Measurements from ENCODE around the gene GABRE. TPM values are rescaled to one million over a fixed set of nuclear protein-coding genes. Genes with fewer than 3 reads are reported as not detected.

Gene GABRE
- total RNA-seq, 4 donors from 2014 or later, result 31.4 to 81.0 (median 73.4) TPM

DNA sequence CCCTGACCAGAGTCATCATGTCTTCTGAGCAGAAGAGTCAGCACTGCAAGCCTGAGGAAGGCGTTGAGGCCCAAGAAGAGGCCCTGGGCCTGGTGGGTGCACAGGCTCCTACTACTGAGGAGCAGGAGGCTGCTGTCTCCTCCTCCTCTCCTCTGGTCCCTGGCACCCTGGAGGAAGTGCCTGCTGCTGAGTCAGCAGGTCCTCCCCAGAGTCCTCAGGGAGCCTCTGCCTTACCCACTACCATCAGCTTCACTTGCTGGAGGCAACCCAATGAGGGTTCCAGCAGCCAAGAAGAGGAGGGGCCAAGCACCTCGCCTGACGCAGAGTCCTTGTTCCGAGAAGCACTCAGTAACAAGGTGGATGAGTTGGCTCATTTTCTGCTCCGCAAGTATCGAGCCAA, 50.8 kb downstream of the GABRE start:
- WGBS, 2 donors (ENCODE audit: low coverage in 1 of 2), result 97% methylated on average over 6 of the region's 6 CpGs; no CpG with 5 or more reads in 1 of the 2 donors
- intact Hi-C loops (cut with DNase I; ENCODE audit: low total_unique reads), result no loop called here
- Histone ChIP-seq H3K27ac (no peak overlapping the region), H3K4me3 (no peak overlapping the region), H3K4me1 (no peaks in the 10 kb centered on the region), H3K27me3 (no peaks in the 10 kb centered on the region), H3K9me3 (no peaks in the 10 kb centered on the region), H3K36me3 (no peaks in the 10 kb centered on the region)
- DNase-seq, result no peak
- in situ Hi-C loops (cut with MboI; ENCODE audit: low pct_ligation_motif_present in 1 of 4, low pct_unique_long_range_greater_than_20kb in 1 of 4, low sequenced_read_pairs in 3 of 4), result no loop called here
- TF ChIP-seq POLR2AphosphoS5 (IDR thresholded peaks at IDR 0.05) (no peak), POLR2A (IDR thresholded peaks at IDR 0.05) (no peak)

- Histone ChIP-seq H3K4me1 (no peaks in the 10 kb centered on the region), H3K36me3 (no peaks in the 10 kb centered on the region), H3K27ac (no peak overlapping the region), H3K9me3 (no peaks in the 10 kb centered on the region), H3K27me3 (no peaks in the 10 kb centered on the region), H3K4me3 (no peak overlapping the region)
- TF ChIP-seq EP300 (IDR thresholded peaks at IDR 0.05; ENCODE audit: low read depth) (no peak), CTCF (IDR thresholded peaks at IDR 0.05) (no peak), POLR2AphosphoS5 (IDR thresholded peaks at IDR 0.05) (no peak), POLR2A (IDR thresholded peaks at IDR 0.05) (no peak)
- no peak for DNase-seq
- intact Hi-C loops (cut with DNase I; ENCODE audit: low total_unique reads) (no loop called here), in situ Hi-C loops (cut with MboI; ENCODE audit: low pct_ligation_motif_present in 1 of 4, low pct_unique_long_range_greater_than_20kb in 1 of 4, low sequenced_read_pairs in 3 of 4) (no loop called here)
- WGBS, 2 donors (ENCODE audit: low coverage in 1 of 2), result 81% methylated on average over 5 of the region's 5 CpGs; no CpG with 5 or more reads in 1 of the 2 donors
Measured at GRCh38 chrX:151922692-151923091, 51.8 kb downstream of the GABRE start.

GRCh38 chrX:151921866-151922265, 52.6 kb downstream of the GABRE start:
- WGBS, 2 donors (ENCODE audit: low coverage in 1 of 2), result 75% methylated on average over 5 of the region's 5 CpGs; no CpG with 5 or more reads in 1 of the 2 donors
- Histone ChIP-seq H3K4me3 (no peak overlapping the region), H3K9me3 (no peaks in the 10 kb centered on the region), H3K27me3 (no peaks in the 10 kb centered on the region), H3K4me1 (no peaks in the 10 kb centered on the region), H3K27ac (no peak overlapping the region), H3K36me3 (no peaks in the 10 kb centered on the region)
- no peak for DNase-seq
- in situ Hi-C loops (cut with MboI; ENCODE audit: low pct_ligation_motif_present in 1 of 4, low pct_unique_long_range_greater_than_20kb in 1 of 4, low sequenced_read_pairs in 3 of 4) (no loop called here), intact Hi-C loops (cut with DNase I; ENCODE audit: low total_unique reads) (no loop called here)
- no peak for TF ChIP-seq POLR2A (IDR thresholded peaks at IDR 0.05)
- TF ChIP-seq POLR2AphosphoS5 (IDR thresholded peaks at IDR 0.05), result no peak

GRCh38 chrX:151921292-151921691, 53.2 kb downstream of the GABRE start:
- H3K27me3 ChIP-seq, result no peaks in the 10 kb centered on the region
- H3K36me3 ChIP-seq, result no peaks in the 10 kb centered on the region
- 84% methylated on average over 8 of the region's 10 CpGs; no CpG with 5 or more reads in 1 of the 2 donors for WGBS, 2 donors (ENCODE audit: low coverage in 1 of 2)
- H3K4me1 ChIP-seq, result no peaks in the 10 kb centered on the region
- in situ Hi-C loops (cut with MboI; ENCODE audit: low pct_ligation_motif_present in 1 of 4, low pct_unique_long_range_greater_than_20kb in 1 of 4, low sequenced_read_pairs in 3 of 4), result no loop called here
- no peak for DNase-seq
- TF ChIP-seq EP300 (IDR thresholded peaks at IDR 0.05; ENCODE audit: low read depth) (no peak), POLR2AphosphoS5 (IDR thresholded peaks at IDR 0.05) (no peak), CTCF (IDR thresholded peaks at IDR 0.05) (no peak), POLR2A (IDR thresholded peaks at IDR 0.05) (no peak)
- H3K27ac ChIP-seq, result no peak overlapping the region
- H3K4me3 ChIP-seq, result no peak overlapping the region
- H3K9me3 ChIP-seq, result no peaks in the 10 kb centered on the region
- intact Hi-C loops (cut with DNase I; ENCODE audit: low total_unique reads), result no loop called here

DNA sequence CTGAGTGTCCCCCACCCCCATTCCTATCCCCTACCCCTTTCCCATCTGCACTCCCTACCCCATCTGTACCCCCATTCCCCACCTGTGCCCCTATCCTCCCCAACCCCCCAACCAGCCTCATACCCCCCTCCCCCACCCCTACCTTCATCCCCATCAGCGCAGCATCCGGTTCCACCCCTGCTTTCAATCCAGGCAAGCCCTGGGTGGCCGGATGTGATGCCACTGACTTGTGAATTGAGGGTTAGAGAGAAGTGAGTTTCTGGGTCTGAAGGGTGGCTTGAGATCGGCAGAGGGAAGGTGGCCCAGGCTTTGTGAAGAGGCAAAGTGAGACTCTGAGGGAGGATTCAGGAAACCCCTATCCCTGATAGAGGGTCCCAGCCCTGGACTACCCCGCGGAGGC, 53.9 kb downstream of the GABRE start:
- H3K27ac ChIP-seq, result no peak overlapping the region
- no peaks in the 10 kb centered on the region for H3K36me3 ChIP-seq
- intact Hi-C loops (cut with DNase I; ENCODE audit: low total_unique reads) (no loop called here), in situ Hi-C loops (cut with MboI; ENCODE audit: low pct_ligation_motif_present in 1 of 4, low pct_unique_long_range_greater_than_20kb in 1 of 4, low sequenced_read_pairs in 3 of 4) (no loop called here)
- 63% methylated on average over 5 of the region's 6 CpGs; no CpG with 5 or more reads in 1 of the 2 donors for WGBS, 2 donors (ENCODE audit: low coverage in 1 of 2)
- no peaks in the 10 kb centered on the region for H3K4me1 ChIP-seq
- no peaks in the 10 kb centered on the region for H3K27me3 ChIP-seq
- H3K4me3 ChIP-seq, result no peak overlapping the region
- no peak for DNase-seq
- H3K9me3 ChIP-seq, result no peaks in the 10 kb centered on the region
- TF ChIP-seq CTCF (IDR thresholded peaks at IDR 0.05) (no peak), POLR2AphosphoS5 (IDR thresholded peaks at IDR 0.05) (no peak), EP300 (IDR thresholded peaks at IDR 0.05; ENCODE audit: low read depth) (no peak), POLR2A (IDR thresholded peaks at IDR 0.05) (no peak)

Measured in transverse colon (tissue), 4 donors.